Renal cortical epithelial cell (primary cell): Measurements from ENCODE around the gene GRB10. TPM values are rescaled to one million over a fixed set of nuclear protein-coding genes. Genes with fewer than 3 reads are reported as not detected.
A peak's percentile ranks its signal among the peaks of the same experiment; 100 is the strongest.

Source experiments
- DNase-seq: peaks from one replicate; pipeline ENCODE4 v3.0.0-alpha.2; 2011; ENCODE audit warnings: low read depth
- total RNA-seq: library from RNA; depleted of rRNA; stranded (reverse); fragments of >200 nt; gene quantifications from 2 replicates; pipeline ENCODE4 v1.2.3, GENCODE V29; 2014

GRB10 gene
- total RNA-seq, 1 donor from 2014 or later = 73.8 TPM

DNA sequence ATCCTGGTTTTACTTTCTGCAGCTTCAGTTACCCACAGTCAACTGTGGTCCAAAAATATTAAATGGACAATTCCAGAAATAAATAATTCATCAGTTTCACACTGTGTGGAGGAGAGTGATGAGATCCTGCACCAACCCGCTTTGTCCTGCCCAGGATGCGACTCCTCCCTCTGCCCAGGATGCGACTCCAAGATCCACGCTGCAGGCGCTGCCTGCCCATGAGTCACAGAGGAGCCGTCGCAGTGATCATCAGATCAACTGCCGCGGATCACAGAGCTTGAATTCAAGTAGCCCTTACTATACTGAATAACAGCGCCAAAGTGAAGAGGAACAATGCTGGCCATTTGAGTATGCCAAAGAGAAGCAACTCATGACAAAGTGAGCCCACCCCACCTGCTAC, 61.5 kb downstream of the GRB10 start:
- DNase-seq = no peak

DNA sequence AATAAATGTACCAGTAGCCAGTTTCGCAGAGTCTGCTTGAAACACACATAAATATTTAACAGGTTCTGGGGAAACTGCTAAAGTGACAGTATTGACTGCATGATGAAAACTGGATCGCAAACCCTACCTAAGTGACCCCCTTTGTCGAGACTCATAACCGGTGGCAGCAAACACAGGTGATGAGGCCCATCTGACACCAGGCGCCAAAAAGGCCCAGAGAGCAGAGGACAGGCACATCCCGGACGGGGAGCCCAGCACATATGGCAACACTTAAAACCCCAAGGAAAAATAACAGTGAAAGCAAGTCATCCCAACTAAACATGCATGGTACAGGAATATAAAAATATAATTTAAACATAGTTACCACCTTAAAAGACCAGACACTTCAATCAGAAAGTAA, 62.4 kb downstream of the GRB10 start:
- DNase-seq = no peak

GRCh38 chr7:50718876-50719275, 63.8 kb downstream of the GRB10 start:
- DNase-seq = no peak

- DNase-seq = no peak
Observed at GRCh38 chr7:50718311-50718710, 64.4 kb downstream of the GRB10 start.

GRCh38 chr7:50717181-50717580, 65.5 kb downstream of the GRB10 start:
- no peak for DNase-seq

GRCh38 chr7:50714857-50715256, 67.8 kb downstream of the GRB10 start:
- DNase-seq = no peak

- no peak for DNase-seq
Observed at GRCh38 chr7:50713123-50713965, 69.4 kb downstream of the GRB10 start.

DNA sequence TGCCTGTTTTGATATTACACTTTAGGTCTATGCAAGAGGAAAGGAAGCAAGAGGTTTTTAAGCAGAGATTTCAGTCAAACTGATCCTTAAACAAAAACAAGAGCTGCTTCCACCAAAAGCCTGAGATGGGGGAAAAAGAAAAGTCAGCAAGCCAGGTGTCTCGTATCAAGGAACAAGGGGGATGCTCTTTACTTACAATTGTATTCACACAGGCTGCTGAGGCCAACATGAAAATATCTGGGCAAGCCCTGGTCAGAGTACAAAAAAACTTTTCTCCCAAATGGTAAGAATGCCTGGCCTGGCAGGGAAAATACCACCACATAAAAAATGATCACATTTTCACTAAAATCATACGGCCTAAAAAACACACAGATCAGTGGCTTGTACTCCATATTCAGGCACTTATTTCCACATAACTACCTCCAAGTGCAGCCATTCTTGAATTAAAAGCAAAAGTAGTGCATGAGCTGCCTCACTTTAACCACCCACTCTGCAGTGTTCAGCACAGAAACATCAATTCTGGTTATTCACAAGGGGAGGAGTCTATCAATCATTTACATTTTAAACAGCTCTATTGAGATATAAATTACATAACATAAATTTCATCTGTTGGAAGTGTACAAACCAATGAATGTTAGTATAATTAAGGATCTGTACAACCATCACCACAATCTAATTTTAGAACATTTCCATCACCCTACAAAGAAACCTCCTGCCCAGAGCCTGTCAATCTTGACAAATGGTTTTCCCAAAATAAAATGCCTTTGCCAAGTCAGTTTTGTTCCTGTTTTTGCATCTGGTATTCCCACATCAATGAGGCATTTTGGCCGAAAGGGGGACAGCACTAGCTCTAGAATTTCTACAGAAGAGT, 70.2 kb downstream of the GRB10 start:
- peak; percentile 41 for DNase-seq

GRCh38 chr7:50711271-50712175, 71.2 kb downstream of the GRB10 start:
- peak; percentile 43 for DNase-seq

GRCh38 chr7:50710441-50711154, 72.1 kb downstream of the GRB10 start:
- DNase-seq = no peak

DNA sequence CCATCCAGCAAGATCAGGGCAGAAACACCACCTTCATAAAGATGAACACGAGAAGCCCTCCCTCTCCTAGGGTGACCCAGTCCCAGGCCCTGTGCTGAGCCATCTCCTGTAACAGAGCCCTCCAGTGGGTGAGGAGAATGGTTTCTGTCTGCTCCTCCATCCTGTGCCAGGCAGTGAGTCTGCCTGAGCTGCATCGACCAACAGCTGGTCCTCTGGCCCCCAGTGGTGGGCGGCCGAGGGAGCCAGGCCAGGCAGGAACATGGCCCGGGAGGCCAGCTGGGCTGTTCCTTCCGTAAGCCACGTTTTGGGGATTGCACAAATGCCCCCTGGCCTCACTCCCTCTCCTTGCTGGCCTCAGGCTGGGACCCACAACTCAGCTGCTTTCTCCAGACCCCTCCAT, 73.5 kb downstream of the GRB10 start:
- no peak for DNase-seq

- no peak for DNase-seq
Observed at GRCh38 chr7:50707236-50708006, 75.3 kb downstream of the GRB10 start.

DNA sequence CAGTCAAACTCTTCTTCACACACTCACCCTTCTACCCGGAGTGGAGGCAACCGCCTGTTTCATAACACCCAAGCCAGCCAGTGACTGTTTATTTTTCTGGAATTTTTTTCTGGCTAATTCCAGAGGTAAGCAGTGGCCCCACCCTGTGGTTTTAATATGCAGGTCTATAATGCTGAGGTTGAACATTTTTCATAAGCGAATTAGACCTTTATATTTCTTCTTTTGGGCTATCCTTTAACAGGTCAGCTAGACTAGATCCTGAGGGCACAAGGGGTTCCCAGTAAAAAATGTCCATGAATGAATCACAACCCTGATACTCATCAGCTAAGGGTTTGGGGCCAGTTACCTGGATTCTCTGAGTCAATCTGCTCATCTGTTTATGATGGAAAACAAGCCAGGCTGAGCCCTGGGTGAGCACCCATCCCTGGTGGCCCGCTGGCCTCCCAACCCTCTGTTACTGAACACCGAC, 76.2 kb downstream of the GRB10 start:
- DNase-seq = no peak

DNA sequence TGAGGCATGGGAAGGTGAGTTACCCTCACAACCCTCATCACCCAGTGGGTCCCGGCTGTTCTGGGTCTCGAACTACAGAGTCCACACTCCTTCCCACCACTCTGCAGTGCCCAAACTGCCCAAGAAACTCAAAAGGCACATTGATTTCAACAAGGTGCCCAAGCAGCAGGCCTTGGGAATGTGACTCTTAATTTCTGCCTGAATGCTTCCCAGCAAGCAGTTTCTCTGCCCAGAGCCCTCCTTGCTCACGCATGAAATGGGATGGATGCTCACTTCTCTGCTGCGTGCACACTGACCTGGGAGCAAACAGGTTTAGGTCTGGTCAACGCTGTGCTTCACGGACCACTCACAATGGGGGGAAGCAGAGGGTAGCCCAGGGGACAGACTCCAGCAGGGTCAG, 77.9 kb downstream of the GRB10 start:
- DNase-seq = no peak

DNA sequence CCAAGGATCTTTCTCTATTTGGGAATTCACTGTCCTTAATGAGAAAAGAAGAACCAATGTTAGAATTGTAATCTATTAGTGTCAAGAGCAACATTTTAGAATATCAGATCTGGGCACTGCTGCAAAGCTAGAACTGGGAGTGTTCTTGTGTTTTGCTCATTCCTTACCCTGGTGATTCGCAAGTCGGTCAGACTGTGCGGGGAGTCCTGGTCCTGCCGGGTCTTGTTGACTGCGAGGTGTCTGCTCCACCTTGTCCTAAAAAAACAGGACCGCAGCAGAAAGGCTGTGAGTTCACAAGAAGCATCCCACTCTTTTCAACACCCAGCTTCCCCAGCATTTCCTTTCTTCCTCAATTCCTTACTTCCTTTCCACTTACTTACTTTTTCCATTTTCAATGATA, 79.0 kb downstream of the GRB10 start:
- no peak for DNase-seq

GRCh38 chr7:50699143-50699542, 83.6 kb downstream of the GRB10 start:
- DNase-seq = no peak

- DNase-seq = no peak
Observed at GRCh38 chr7:50697748-50698147, 84.9 kb downstream of the GRB10 start.

GRCh38 chr7:50696810-50697582, 85.7 kb downstream of the GRB10 start:
- DNase-seq = no peak

- DNase-seq = no peak
Observed at GRCh38 chr7:50695026-50695425, 87.7 kb downstream of the GRB10 start.
